H9 (cell line): Measurements from ENCODE around the gene PRKCA. TPM values are rescaled to one million over a fixed set of nuclear protein-coding genes. Genes with fewer than 3 reads are reported as not detected.

Source experiments
- DNase-seq: peaks from one replicate; pipeline ENCODE4 v3.0.0-alpha.2; 2017
- H2AFZ ChIP-seq: one replicate; pipeline ENCODE4 v1.6.1; 2013; ENCODE audit warnings: mild to moderate bottlenecking, low read length, control low read depth, moderate library complexity
- H2AK5ac ChIP-seq: 2 replicates; pipeline ENCODE4 v1.6.1; 2013; ENCODE audit warnings: low read length, control low read depth, mixed read lengths; ENCODE audit not compliant: insufficient read length
- H2BK120ac ChIP-seq: one replicate; pipeline ENCODE4 v1.6.1; 2013; ENCODE audit warnings: low read depth, mild to moderate bottlenecking, low read length, control low read depth, inconsistent platforms; ENCODE audit not compliant: poor library complexity, severe bottlenecking
- H2BK12ac ChIP-seq: 2 replicates; pipeline ENCODE4 v1.6.1; 2013; ENCODE audit warnings: low read length, control low read depth, mixed read lengths, low read depth; ENCODE audit not compliant: insufficient read length
- H2BK15ac ChIP-seq: 2 replicates; pipeline ENCODE4 v1.6.1; 2013; ENCODE audit warnings: low read depth, low read length, control low read depth
- H2BK20ac ChIP-seq: one replicate; pipeline ENCODE4 v1.6.1; 2013; ENCODE audit warnings: low read depth, mild to moderate bottlenecking, low read length, control low read depth, inconsistent platforms; ENCODE audit not compliant: poor library complexity, severe bottlenecking
- H2BK5ac ChIP-seq: 2 replicates; pipeline ENCODE4 v1.6.1; 2013; ENCODE audit warnings: low read length, control low read depth, mixed read lengths; ENCODE audit not compliant: insufficient read length
- H3K14ac ChIP-seq: 2 replicates; pipeline ENCODE4 v1.6.1; 2013; ENCODE audit warnings: low read length, control low read depth; ENCODE audit not compliant: insufficient read depth
- H3K18ac ChIP-seq: 2 replicates; pipeline ENCODE4 v1.6.1; 2013; ENCODE audit warnings: low read depth, mild to moderate bottlenecking, mixed read lengths, low read length, control low read depth; ENCODE audit not compliant: insufficient read length
- H3K23ac ChIP-seq: 2 replicates; pipeline ENCODE4 v1.6.1; 2013; ENCODE audit warnings: low read length, control low read depth, mixed read lengths, low read depth; ENCODE audit not compliant: insufficient read length
- H3K23me2 ChIP-seq: 2 replicates; pipeline ENCODE4 v1.6.1; 2013; ENCODE audit warnings: low read depth, mild to moderate bottlenecking, mixed read lengths, low read length, control low read depth; ENCODE audit not compliant: insufficient read length, poor library complexity, severe bottlenecking
- H3K27ac ChIP-seq: 2 replicates; pipeline ENCODE4 v1.5.1; 2013; ENCODE audit warnings: low read length, control low read depth, mixed read lengths, low read depth; ENCODE audit not compliant: insufficient read length
- H3K27me3 ChIP-seq: 2 replicates; pipeline ENCODE4 v1.6.1; 2013; ENCODE audit warnings: low read length, control low read depth, inconsistent platforms; ENCODE audit not compliant: insufficient read depth
- H3K4ac ChIP-seq: 2 replicates; pipeline ENCODE4 v1.6.1; 2013; ENCODE audit warnings: low read depth, mild to moderate bottlenecking, control low read depth, inconsistent platforms, low read length, moderate library complexity
- H3K4me1 ChIP-seq: 2 replicates; pipeline ENCODE4 v1.6.1; 2013; ENCODE audit warnings: low read length, control low read depth, inconsistent platforms; ENCODE audit not compliant: insufficient read depth
- H3K4me2 ChIP-seq: 2 replicates; pipeline ENCODE4 v1.6.1; 2013; ENCODE audit warnings: low read length, control low read depth, mixed read lengths; ENCODE audit not compliant: insufficient read length, insufficient read depth
- H3K56ac ChIP-seq: 2 replicates; pipeline ENCODE4 v1.6.1; 2013; ENCODE audit warnings: low read depth, mild to moderate bottlenecking, mixed read lengths, low read length, control low read depth; ENCODE audit not compliant: insufficient read length
- H3K79me1 ChIP-seq: 2 replicates; pipeline ENCODE4 v1.6.1; 2013; ENCODE audit warnings: low read depth, mild to moderate bottlenecking, moderate library complexity, low read length, control low read depth, inconsistent platforms; ENCODE audit not compliant: insufficient read depth, poor library complexity, severe bottlenecking
- H3K79me2 ChIP-seq: 2 replicates; pipeline ENCODE4 v1.6.1; 2013; ENCODE audit warnings: low read length, control low read depth, inconsistent platforms; ENCODE audit not compliant: insufficient read depth
- H3K9ac ChIP-seq: 2 replicates; pipeline ENCODE4 v1.6.1; 2013; ENCODE audit warnings: low read length, control low read depth, mixed read lengths; ENCODE audit not compliant: insufficient read length; ENCODE audit errors: extremely low read depth
- H3K9me3 ChIP-seq: one replicate; pipeline ENCODE4 v1.6.1; 2013; ENCODE audit warnings: low read depth, low read length, inconsistent platforms; ENCODE audit not compliant: control insufficient read depth
- H3T11ph ChIP-seq: one replicate; pipeline ENCODE4 v1.6.1; 2013; ENCODE audit warnings: mild to moderate bottlenecking, low read length, control low read depth, inconsistent platforms
- H4K20me1 ChIP-seq: one replicate; pipeline ENCODE4 v1.6.1; 2013; ENCODE audit not compliant: control insufficient read depth, insufficient read length, insufficient read depth
- H4K5ac ChIP-seq: 2 replicates; pipeline ENCODE4 v1.6.1; 2013; ENCODE audit warnings: low read depth, mild to moderate bottlenecking, mixed read lengths, low read length, control low read depth; ENCODE audit not compliant: insufficient read length
- H4K8ac ChIP-seq: replicated peaks from 2 replicates; pipeline ENCODE4 v1.6.1; 2013; ENCODE audit warnings: low read length, control low read depth, mixed read lengths, low read depth; ENCODE audit not compliant: insufficient read length
- H4K91ac ChIP-seq: 2 replicates; pipeline ENCODE4 v1.6.1; 2013; ENCODE audit warnings: low read depth, mild to moderate bottlenecking, moderate library complexity, mixed read lengths, low read length, control low read depth; ENCODE audit not compliant: insufficient read length
- H3K27ac Mint-ChIP-seq, 3 experiments: 2 replicates in 2 of 3; 3 replicates in 1 of 3; pipeline ENCODE4 v1.8.0; 2020 to 2021; ENCODE audit warnings: mixed read lengths in 3 of 3, mild to moderate bottlenecking in 1 of 3, moderate library complexity in 1 of 3
- H3K27me3 Mint-ChIP-seq: 2 replicates; pipeline ENCODE4 v1.8.0; 2021; ENCODE audit warnings: low read depth, mild to moderate bottlenecking, moderate library complexity, mixed read lengths
- H3K36me3 Mint-ChIP-seq, 3 experiments: 2 replicates in 2 of 3; 3 replicates in 1 of 3; pipeline ENCODE4 v1.8.0; 2020 to 2021; ENCODE audit warnings: low read depth in 3 of 3, mixed read lengths in 3 of 3; ENCODE audit not compliant: insufficient read depth in 1 of 3
- H3K4me1 Mint-ChIP-seq, 2 experiments: 2 replicates each; pipeline ENCODE4 v1.8.0; 2020; ENCODE audit warnings: mixed read lengths in 2 of 2
- H3K4me3 Mint-ChIP-seq, 2 experiments: 2 replicates in 1 of 2; 3 replicates in 1 of 2; pipeline ENCODE4 v1.8.0; 2020 to 2021; ENCODE audit warnings: mild to moderate bottlenecking in 2 of 2, mixed read lengths in 2 of 2, moderate library complexity in 1 of 2
- H3K9me3 Mint-ChIP-seq, 2 experiments: 2 replicates in 1 of 2; 3 replicates in 1 of 2; pipeline ENCODE4 v1.8.0; 2020; ENCODE audit warnings: mild to moderate bottlenecking in 2 of 2, mixed read lengths in 2 of 2, moderate library complexity in 1 of 2
- WGBS: extraction: QIAGEN DNeasy Blood & Tissue Kit; methylation state at CpG from one replicate; pipeline ENCODE4 v1.1.7; 2013; ENCODE audit warnings: missing lambda C conversion rate, low lambda C conversion rate, mixed read lengths; ENCODE audit not compliant: insufficient read length; ENCODE audit errors: extremely low coverage; 5-methylcytosine and 5-hydroxymethylcytosine counted together
- total RNA-seq: library from RNA; stranded (reverse); gene quantifications from 2 replicates; pipeline ENCODE4 v1.2.1, GENCODE V29; 2021
- TF ChIP-seq, protein P1 (sequence below): fragments of 200-600 bp; sonication (generic); conservative IDR thresholded peaks from 3 replicates; pipeline ENCODE4 v1.8.0; 2021; ENCODE audit warnings: antibody characterized with exemption, mild to moderate bottlenecking

PRKCA gene
- total RNA-seq, 1 experiment from 2014 or later: 10.5 TPM

DNA sequence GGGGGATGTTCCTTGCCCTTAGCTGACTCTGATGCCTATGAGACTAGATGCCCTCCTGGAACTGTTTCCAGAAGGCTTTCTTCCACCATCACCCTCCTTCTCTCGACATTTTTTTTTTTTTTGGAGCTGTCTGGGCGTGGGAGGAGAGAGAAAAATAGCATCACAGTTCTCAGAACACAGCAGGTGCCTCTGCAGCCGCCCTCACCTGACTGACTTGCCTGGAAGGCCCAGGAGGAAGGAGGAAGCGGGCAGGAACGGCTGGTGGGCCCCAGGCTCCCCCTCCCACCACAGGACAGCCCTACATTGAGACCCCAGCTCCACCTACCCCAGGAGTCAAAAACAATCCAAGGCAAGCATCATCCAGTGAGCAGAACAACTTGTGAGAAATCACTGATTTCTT, 512.2 kb downstream of the PRKCA start:
- no peak overlapping the region for H2BK20ac ChIP-seq
- no peak overlapping the region for H3K4me2 ChIP-seq
- H4K5ac ChIP-seq: no peak overlapping the region
- no peak overlapping the region for H2AFZ ChIP-seq
- WGBS: no CpG with 5 or more reads among the region's 5 CpGs
- TF ChIP-seq, protein P1, sequence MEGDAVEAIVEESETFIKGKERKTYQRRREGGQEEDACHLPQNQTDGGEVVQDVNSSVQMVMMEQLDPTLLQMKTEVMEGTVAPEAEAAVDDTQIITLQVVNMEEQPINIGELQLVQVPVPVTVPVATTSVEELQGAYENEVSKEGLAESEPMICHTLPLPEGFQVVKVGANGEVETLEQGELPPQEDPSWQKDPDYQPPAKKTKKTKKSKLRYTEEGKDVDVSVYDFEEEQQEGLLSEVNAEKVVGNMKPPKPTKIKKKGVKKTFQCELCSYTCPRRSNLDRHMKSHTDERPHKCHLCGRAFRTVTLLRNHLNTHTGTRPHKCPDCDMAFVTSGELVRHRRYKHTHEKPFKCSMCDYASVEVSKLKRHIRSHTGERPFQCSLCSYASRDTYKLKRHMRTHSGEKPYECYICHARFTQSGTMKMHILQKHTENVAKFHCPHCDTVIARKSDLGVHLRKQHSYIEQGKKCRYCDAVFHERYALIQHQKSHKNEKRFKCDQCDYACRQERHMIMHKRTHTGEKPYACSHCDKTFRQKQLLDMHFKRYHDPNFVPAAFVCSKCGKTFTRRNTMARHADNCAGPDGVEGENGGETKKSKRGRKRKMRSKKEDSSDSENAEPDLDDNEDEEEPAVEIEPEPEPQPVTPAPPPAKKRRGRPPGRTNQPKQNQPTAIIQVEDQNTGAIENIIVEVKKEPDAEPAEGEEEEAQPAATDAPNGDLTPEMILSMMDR: no peak
- H3K27me3 Mint-ChIP-seq: peaks cover 3% of the 10 kb centered on the region
- H3K56ac ChIP-seq: no peak overlapping the region
- no peak for DNase-seq
- peaks cover 5% of the 10 kb centered on the region for H3K9me3 ChIP-seq
- H3K4me1 Mint-ChIP-seq: peaks cover 0 to 4% of the 10 kb centered on the region in 2 experiments; a peak in 1 of 4 replicates
- H3K79me1 ChIP-seq: no peaks in the 10 kb centered on the region
- H4K91ac ChIP-seq: no peak overlapping the region
- H3K4ac ChIP-seq: no peak overlapping the region
- H3K9ac ChIP-seq: no peak overlapping the region
- no peaks in the 10 kb centered on the region for H3K4me1 ChIP-seq
- no peak overlapping the region for H2AK5ac ChIP-seq
- H3K23ac ChIP-seq: no peak overlapping the region
- H3K27ac ChIP-seq: no peak overlapping the region
- no peak overlapping the region for H2BK12ac ChIP-seq
- H3K27me3 ChIP-seq: no peaks in the 10 kb centered on the region
- no peaks in the 10 kb centered on the region for H3K23me2 ChIP-seq
- H3T11ph ChIP-seq: no peak overlapping the region
- H4K8ac ChIP-seq: no peak overlapping the region
- no peaks in the 10 kb centered on the region for H3K79me2 ChIP-seq
- H3K14ac ChIP-seq: no peak overlapping the region; the same call in 1 of the 2 replicates
- H3K36me3 Mint-ChIP-seq: peaks cover 4 to 15% (median 5%) of the 10 kb centered on the region in 3 experiments; a peak in 5 of 7 replicates
- H3K4me3 Mint-ChIP-seq: no peak overlapping the region
- H4K20me1 ChIP-seq: no peaks in the 10 kb centered on the region
- H2BK15ac ChIP-seq: no peak overlapping the region
- H3K27ac Mint-ChIP-seq: no peak overlapping the region
- peaks cover 16 to 20% of the 10 kb centered on the region in 2 experiments for H3K9me3 Mint-ChIP-seq
- H2BK5ac ChIP-seq: no peak overlapping the region
- no peak overlapping the region for H2BK120ac ChIP-seq
- H3K18ac ChIP-seq: no peak overlapping the region
